Neural cell (in vitro differentiated cells): ENCODE results near the gene CRMP1. TPM values are rescaled to one million over a fixed set of nuclear protein-coding genes. Genes with fewer than 3 reads are reported as not detected.
"Not testable (repeated sequence)": the region's sequence is repeated elsewhere in the genome, so short reads cannot be mapped to it uniquely, and the experiment has no call there.

ENCODE experiments used
- H2AFZ ChIP-seq: fragments of 200-600, 300-800 bp; sonication (generic), shearing (Covaris generic); 2 replicates; pipeline ENCODE4 v1.6.0; 2014; ENCODE audit warnings: low read depth, mild to moderate bottlenecking, antibody characterized with exemption, low read length, moderate library complexity
- H3F3A ChIP-seq: fragments of 200-600 bp; shearing (Covaris generic); 2 replicates; pipeline ENCODE4 v1.6.1; 2016; ENCODE audit warnings: mild to moderate bottlenecking, moderate library complexity, mixed read lengths, antibody characterized with exemption, low read length; ENCODE audit not compliant: insufficient read depth, poor library complexity, severe bottlenecking
- H3K27ac ChIP-seq: fragments of 200-600, 300-800 bp; sonication (generic), shearing (Covaris generic); 2 replicates; pipeline ENCODE4 v1.5.1; 2014; ENCODE audit warnings: mild to moderate bottlenecking, low read length, moderate library complexity
- H3K27me3 ChIP-seq: fragments of 300-800, 200-600 bp; sonication (generic), shearing (Covaris generic); 2 replicates; pipeline ENCODE4 v1.6.0; 2014; ENCODE audit warnings: mild to moderate bottlenecking, low read depth, low read length, moderate library complexity; ENCODE audit not compliant: insufficient read depth
- H3K36me3 ChIP-seq: fragments of 300-800, 200-600 bp; sonication (generic), shearing (Covaris generic); 2 replicates; pipeline ENCODE4 v1.5.1; 2014; ENCODE audit warnings: mild to moderate bottlenecking, antibody characterized with exemption, low read length, moderate library complexity; ENCODE audit not compliant: insufficient read depth
- H3K4me2 ChIP-seq: fragments of 300-800, 200-600 bp; sonication (generic), shearing (Covaris generic); 2 replicates; pipeline ENCODE4 v1.6.0; 2014; ENCODE audit warnings: mild to moderate bottlenecking, low read length
- H3K4me3 ChIP-seq: fragments of 300-800, 200-600 bp; sonication (generic), shearing (Covaris generic); 2 replicates; pipeline ENCODE4 v1.5.1; 2014; ENCODE audit warnings: mild to moderate bottlenecking, low read length, moderate library complexity
- H3K79me2 ChIP-seq: fragments of 200-600 bp; shearing (Covaris generic); replicated peaks from 2 replicates; pipeline ENCODE4 v1.6.0; 2014; ENCODE audit warnings: mild to moderate bottlenecking, low read length, moderate library complexity; ENCODE audit not compliant: insufficient read depth
- H3K9ac ChIP-seq: fragments of 300-800, 200-600 bp; sonication (generic), shearing (Covaris generic); 2 replicates; pipeline ENCODE4 v1.6.1; 2016; ENCODE audit warnings: mild to moderate bottlenecking, low read length, mixed read lengths
- H3K9me2 ChIP-seq: fragments of 200-600 bp; shearing (Covaris generic); 2 replicates; pipeline ENCODE4 v1.6.1; 2016; ENCODE audit warnings: mild to moderate bottlenecking, low read length, mixed read lengths; ENCODE audit not compliant: insufficient read depth
- H3K9me3 ChIP-seq: fragments of 200-600, 300-800 bp; sonication (generic), shearing (Covaris generic); 2 replicates; pipeline ENCODE4 v1.6.1; 2016; ENCODE audit warnings: mild to moderate bottlenecking, mixed run types, low read length, moderate library complexity, mixed read lengths
- H4K20me1 ChIP-seq: fragments of 200-600 bp; shearing (Covaris generic); 2 replicates; pipeline ENCODE4 v1.6.1; 2016; ENCODE audit warnings: mild to moderate bottlenecking, mixed run types; ENCODE audit not compliant: insufficient read depth
- CTCF ChIP-seq: fragments of 450-650 bp; IDR thresholded peaks from 2 replicates; pipeline ENCODE4 v1.5.1; 2014; ENCODE audit warnings: antibody characterized with exemption, mild to moderate bottlenecking, moderate library complexity; ENCODE audit not compliant: poor library complexity, severe bottlenecking
- EP300 ChIP-seq: fragments of 450-650 bp; conservative IDR thresholded peaks from 2 replicates; pipeline ENCODE4 v1.6.1; 2014; ENCODE audit warnings: antibody characterized with exemption, mild to moderate bottlenecking, moderate library complexity; ENCODE audit not compliant: poor library complexity, severe bottlenecking
- EZH2 ChIP-seq: fragments of 200-600, 300-800 bp; shearing (Covaris generic), sonication (generic); IDR thresholded peaks from 2 replicates; pipeline ENCODE4 v1.6.1; 2014; ENCODE audit warnings: antibody characterized with exemption, low read length, borderline replicate concordance, mild to moderate bottlenecking; ENCODE audit not compliant: insufficient read depth, poor library complexity, severe bottlenecking
- MXI1 ChIP-seq: fragments of 450-650 bp; conservative IDR thresholded peaks from 2 replicates; pipeline ENCODE4 v1.6.1; 2014; ENCODE audit warnings: antibody characterized with exemption, mild to moderate bottlenecking; ENCODE audit not compliant: poor library complexity, severe bottlenecking
- POLR2AphosphoS5 ChIP-seq: IDR thresholded peaks from 2 replicates; pipeline ENCODE4 v1.6.1; 2012
- RAD21 ChIP-seq: fragments of 450-650 bp; conservative IDR thresholded peaks from 2 replicates; pipeline ENCODE4 v1.6.1; 2014; ENCODE audit warnings: antibody characterized with exemption, mild to moderate bottlenecking, moderate library complexity
- SMC3 ChIP-seq: fragments of 450-650 bp; conservative IDR thresholded peaks from 2 replicates; pipeline ENCODE4 v1.6.1; 2014; ENCODE audit warnings: antibody characterized with exemption, mild to moderate bottlenecking, moderate library complexity; ENCODE audit not compliant: poor library complexity
- TAF1 ChIP-seq: IDR thresholded peaks from 2 replicates; pipeline ENCODE4 v1.6.1; 2012; ENCODE audit warnings: low read depth
- polyA plus RNA-seq: library from polyadenylated mRNA; depleted of rRNA; stranded (reverse); fragments of >200 nt; gene quantifications from 2 replicates; pipeline ENCODE4 v1.2.3, GENCODE V29; 2014
- TF ChIP-seq, protein P1 (sequence below): IDR thresholded peaks from 2 replicates; pipeline ENCODE4 v1.6.1; 2012; ENCODE audit warnings: borderline replicate concordance

The CRMP1 gene
- polyA plus RNA-seq, 1 donor from 2014 or later = 642 TPM

GRCh38 chr4:5858020-5858769 is 34.7 kb downstream of the CRMP1 start:
- H4K20me1 ChIP-seq = peaks cover 32% of the 10 kb centered on the region
- no peak overlapping the region for H3K9ac ChIP-seq
- peaks cover 31% of the 10 kb centered on the region for H3K36me3 ChIP-seq
- no peaks in the 10 kb centered on the region for H3K27me3 ChIP-seq
- H3K79me2 ChIP-seq = peaks cover 60% of the 10 kb centered on the region
- H3K27ac ChIP-seq = no peak overlapping the region
- H3K9me2 ChIP-seq = no peaks in the 10 kb centered on the region
- H3K9me3 ChIP-seq = no peaks in the 10 kb centered on the region
- no peak overlapping the region for H2AFZ ChIP-seq
- no peak for TF ChIP-seq CTCF
- TF ChIP-seq EP300 = no peak
- TF ChIP-seq SMC3 = no peak
- TF ChIP-seq MXI1 = no peak
- TF ChIP-seq POLR2AphosphoS5 = peak; percentile 5
- no peaks in the 10 kb centered on the region for H3F3A ChIP-seq
- H3K4me2 ChIP-seq = no peak overlapping the region
- no peak overlapping the region for H3K4me3 ChIP-seq

GRCh38 chr4:5857199-5857598 is 35.7 kb downstream of the CRMP1 start:
- Histone ChIP-seq H3K9ac (no peak overlapping the region), H3K79me2 (peaks cover 53% of the 10 kb centered on the region), H2AFZ (no peak overlapping the region), H3K9me2 (no peaks in the 10 kb centered on the region), H4K20me1 (peaks cover 29% of the 10 kb centered on the region), H3F3A (no peaks in the 10 kb centered on the region), H3K9me3 (no peaks in the 10 kb centered on the region), H3K4me2 (no peak overlapping the region), H3K36me3 (peaks cover 31% of the 10 kb centered on the region), H3K4me3 (no peak overlapping the region), H3K27me3 (no peaks in the 10 kb centered on the region), H3K27ac (no peak overlapping the region)
- no peak for TF ChIP-seq POLR2AphosphoS5
- TF ChIP-seq MXI1 = no peak
- no peak for TF ChIP-seq EZH2
- TF ChIP-seq TAF1 = no peak
- TF ChIP-seq RAD21 = no peak
- no peak for TF ChIP-seq EP300
- no peak for TF ChIP-seq CTCF
- TF ChIP-seq, protein P1, sequence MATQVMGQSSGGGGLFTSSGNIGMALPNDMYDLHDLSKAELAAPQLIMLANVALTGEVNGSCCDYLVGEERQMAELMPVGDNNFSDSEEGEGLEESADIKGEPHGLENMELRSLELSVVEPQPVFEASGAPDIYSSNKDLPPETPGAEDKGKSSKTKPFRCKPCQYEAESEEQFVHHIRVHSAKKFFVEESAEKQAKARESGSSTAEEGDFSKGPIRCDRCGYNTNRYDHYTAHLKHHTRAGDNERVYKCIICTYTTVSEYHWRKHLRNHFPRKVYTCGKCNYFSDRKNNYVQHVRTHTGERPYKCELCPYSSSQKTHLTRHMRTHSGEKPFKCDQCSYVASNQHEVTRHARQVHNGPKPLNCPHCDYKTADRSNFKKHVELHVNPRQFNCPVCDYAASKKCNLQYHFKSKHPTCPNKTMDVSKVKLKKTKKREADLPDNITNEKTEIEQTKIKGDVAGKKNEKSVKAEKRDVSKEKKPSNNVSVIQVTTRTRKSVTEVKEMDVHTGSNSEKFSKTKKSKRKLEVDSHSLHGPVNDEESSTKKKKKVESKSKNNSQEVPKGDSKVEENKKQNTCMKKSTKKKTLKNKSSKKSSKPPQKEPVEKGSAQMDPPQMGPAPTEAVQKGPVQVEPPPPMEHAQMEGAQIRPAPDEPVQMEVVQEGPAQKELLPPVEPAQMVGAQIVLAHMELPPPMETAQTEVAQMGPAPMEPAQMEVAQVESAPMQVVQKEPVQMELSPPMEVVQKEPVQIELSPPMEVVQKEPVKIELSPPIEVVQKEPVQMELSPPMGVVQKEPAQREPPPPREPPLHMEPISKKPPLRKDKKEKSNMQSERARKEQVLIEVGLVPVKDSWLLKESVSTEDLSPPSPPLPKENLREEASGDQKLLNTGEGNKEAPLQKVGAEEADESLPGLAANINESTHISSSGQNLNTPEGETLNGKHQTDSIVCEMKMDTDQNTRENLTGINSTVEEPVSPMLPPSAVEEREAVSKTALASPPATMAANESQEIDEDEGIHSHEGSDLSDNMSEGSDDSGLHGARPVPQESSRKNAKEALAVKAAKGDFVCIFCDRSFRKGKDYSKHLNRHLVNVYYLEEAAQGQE = no peak
- no peak for TF ChIP-seq SMC3

DNA sequence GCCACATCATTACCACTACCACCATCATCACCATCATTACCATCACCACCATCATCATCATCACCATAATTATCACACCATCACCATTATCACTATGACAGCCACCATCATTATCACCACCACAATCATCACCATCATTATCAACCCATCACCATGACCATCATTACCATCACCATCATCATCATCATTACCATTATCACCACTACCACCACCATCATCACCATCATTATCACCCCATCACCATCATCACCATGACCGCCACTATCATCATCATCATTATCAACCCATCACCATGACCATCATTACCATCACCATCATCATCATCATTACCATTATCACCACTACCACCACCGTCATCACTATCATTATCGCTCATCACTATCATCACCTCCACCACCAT is 36.5 kb downstream of the CRMP1 start:
- H2AFZ ChIP-seq, H3K27me3 ChIP-seq, H3K4me2 ChIP-seq, H3F3A ChIP-seq, H3K9ac ChIP-seq, H3K9me2 ChIP-seq, H3K9me3 ChIP-seq, H3K27ac ChIP-seq, H3K4me3 ChIP-seq: not testable (repeated sequence)
- peaks cover 46% of the 10 kb centered on the region for H3K79me2 ChIP-seq
- peaks cover 21% of the 10 kb centered on the region for H4K20me1 ChIP-seq
- H3K36me3 ChIP-seq = peaks cover 31% of the 10 kb centered on the region
